Adrenal gland (tissue), 5 donors: ENCODE results near the gene BCL11A.

Experiments used
- CTCF ChIP-seq, 6 experiments: fragments of 450-650 bp in 4 of 6; fragments of 200-600 bp in 2 of 6; sonication (generic) in 1 of 6; IDR thresholded peaks; 1 replicate in 5 of 6; 2 replicates in 1 of 6; pipeline versions ENCODE4 v1.5.1 to v1.8.0; 2016 to 2021; ENCODE audit warnings: antibody characterized with exemption in 6 of 6, mild to moderate bottlenecking in 2 of 6, moderate library complexity in 1 of 6
- POLR2A ChIP-seq, 2 donors: fragments of 450-650 bp; IDR thresholded peaks; one replicate each; pipeline ENCODE4 v1.6.1; 2017; ENCODE audit warnings: antibody characterized with exemption in 2 of 2, mild to moderate bottlenecking in 2 of 2, moderate library complexity in 1 of 2
- donor health status: DM: no; HTN: no; CAD: no.

- TF ChIP-seq CTCF (IDR thresholded peaks at IDR 0.05), result no peak
- no peak for TF ChIP-seq POLR2A (IDR thresholded peaks at IDR 0.05)
Measured at GRCh38 chr2:60426341-60426740, 127.1 kb downstream of the BCL11A start.
